OCI-LY7 (cell line): Measurements from ENCODE around the gene OST4. TPM values are rescaled to one million over a fixed set of nuclear protein-coding genes. Genes with fewer than 3 reads are reported as not detected.

Experiments used
- BruUV-seq: library from RNA; stranded (reverse); fragments of 400-500 nt; replicated peaks from 2 replicates; lab custom pipeline; 2021; lab: Mats Ljungman, UMichigan
- CTCF ChIA-PET: fragments of 300-600 bp; sonication (Branson Sonifier 250); formaldehyde crosslinking; loops from one replicate; lab custom pipeline; 2022; ENCODE audit warnings: antibody characterized with exemption; ENCODE audit not compliant: unreplicated experiment; lab: Charles Lee
- POLR2A ChIA-PET: fragments of 300-600 bp; sonication (Branson Sonifier 250); formaldehyde crosslinking; loops from one replicate; lab custom pipeline; 2022; ENCODE audit warnings: antibody characterized with exemption; lab: Charles Lee
- DNase-seq: peaks from one replicate; pipeline ENCODE4 v3.0.0-alpha.2; 2015; ENCODE audit warnings: low spot score
- H2AFZ ChIP-seq: fragments of 200-600 bp; sonication (generic), shearing (Covaris generic); 2 replicates; pipeline ENCODE4 v1.6.1; 2014; ENCODE audit warnings: mild to moderate bottlenecking, antibody characterized with exemption, low read length, moderate library complexity
- H3K27ac ChIP-seq: fragments of 200-600 bp; sonication (generic); 2 replicates; pipeline ENCODE4 v1.5.1; 2014; ENCODE audit warnings: mixed run types, low read depth, mild to moderate bottlenecking, moderate library complexity, low read length, inconsistent platforms; ENCODE audit not compliant: poor library complexity, severe bottlenecking
- H3K36me3 ChIP-seq: fragments of 200-600 bp; sonication (generic); 2 replicates; pipeline ENCODE4 v1.6.1; 2014; ENCODE audit warnings: mild to moderate bottlenecking, antibody characterized with exemption, low read length, moderate library complexity, mixed read lengths; ENCODE audit not compliant: insufficient read depth
- H3K4me1 ChIP-seq: fragments of 200-600 bp; sonication (generic); 2 replicates; pipeline ENCODE4 v1.5.1; 2014; ENCODE audit warnings: mild to moderate bottlenecking, low read length; ENCODE audit not compliant: insufficient read depth, poor library complexity, severe bottlenecking
- H3K4me2 ChIP-seq: fragments of 200-600 bp; sonication (generic); 2 replicates; pipeline ENCODE4 v1.6.1; 2014; ENCODE audit warnings: mild to moderate bottlenecking, low read length
- H3K4me3 ChIP-seq: fragments of 200-600 bp; sonication (generic); 2 replicates; pipeline ENCODE4 v1.5.1; 2014; ENCODE audit warnings: mild to moderate bottlenecking, low read depth, low read length; ENCODE audit not compliant: poor library complexity, severe bottlenecking
- H3K79me2 ChIP-seq: fragments of 200-600 bp; sonication (generic); 2 replicates; pipeline ENCODE4 v1.6.1; 2016; ENCODE audit warnings: low read depth, mild to moderate bottlenecking, low read length, moderate library complexity, mixed read lengths; ENCODE audit not compliant: insufficient read depth
- H3K9me2 ChIP-seq: fragments of 200-600 bp; sonication (generic); 2 replicates; pipeline ENCODE4 v1.6.1; 2016; ENCODE audit warnings: mild to moderate bottlenecking, low read length, mixed read lengths; ENCODE audit not compliant: insufficient read depth
- H3K9me3 ChIP-seq: fragments of 200-600 bp; sonication (generic); 2 replicates; pipeline ENCODE4 v1.6.1; 2014; ENCODE audit warnings: mild to moderate bottlenecking, mixed run types, low read length, mixed read lengths
- H4K20me1 ChIP-seq: fragments of 200-600 bp; sonication (generic); 2 replicates; pipeline ENCODE4 v1.6.1; 2014; ENCODE audit warnings: mild to moderate bottlenecking, antibody characterized with exemption, low read length, moderate library complexity, mixed read lengths; ENCODE audit not compliant: insufficient read depth
- EZH2phosphoT487 ChIP-seq: fragments of 200-600 bp; sonication (generic); IDR thresholded peaks from 2 replicates; pipeline ENCODE4 v1.6.1; 2018; ENCODE audit warnings: low read depth, borderline replicate concordance, mild to moderate bottlenecking, mixed run types, antibody characterized with exemption, low read length, moderate library complexity, mixed read lengths
- intact Hi-C: fragments of 100-400 bp; cut with micrococcal nuclease; formaldehyde crosslinking; loops from one replicate; pipeline ENCODE4 v1.10.0; 2022; ENCODE audit not compliant: unreplicated experiment
- total RNA-seq, 2 experiments: library from RNA; depleted of rRNA in 1 of 2; stranded (reverse); fragments of >200 nt in 1 of 2; shearing (Covaris generic) in 1 of 2; gene quantifications; 2 replicates each; pipeline ENCODE4 v1.2.3, GENCODE V29; 2014 to 2022
- TF ChIP-seq, protein P1 (sequence below): fragments of 200-600 bp; sonication (generic); conservative IDR thresholded peaks from 2 replicates; pipeline ENCODE4 v1.5.1; 2014; ENCODE audit warnings: mild to moderate bottlenecking, antibody characterized with exemption, low read length, moderate library complexity, mixed read lengths

Gene OST4
- total RNA-seq, 2 experiments from 2014 or later = 214 to 267 TPM

DNA sequence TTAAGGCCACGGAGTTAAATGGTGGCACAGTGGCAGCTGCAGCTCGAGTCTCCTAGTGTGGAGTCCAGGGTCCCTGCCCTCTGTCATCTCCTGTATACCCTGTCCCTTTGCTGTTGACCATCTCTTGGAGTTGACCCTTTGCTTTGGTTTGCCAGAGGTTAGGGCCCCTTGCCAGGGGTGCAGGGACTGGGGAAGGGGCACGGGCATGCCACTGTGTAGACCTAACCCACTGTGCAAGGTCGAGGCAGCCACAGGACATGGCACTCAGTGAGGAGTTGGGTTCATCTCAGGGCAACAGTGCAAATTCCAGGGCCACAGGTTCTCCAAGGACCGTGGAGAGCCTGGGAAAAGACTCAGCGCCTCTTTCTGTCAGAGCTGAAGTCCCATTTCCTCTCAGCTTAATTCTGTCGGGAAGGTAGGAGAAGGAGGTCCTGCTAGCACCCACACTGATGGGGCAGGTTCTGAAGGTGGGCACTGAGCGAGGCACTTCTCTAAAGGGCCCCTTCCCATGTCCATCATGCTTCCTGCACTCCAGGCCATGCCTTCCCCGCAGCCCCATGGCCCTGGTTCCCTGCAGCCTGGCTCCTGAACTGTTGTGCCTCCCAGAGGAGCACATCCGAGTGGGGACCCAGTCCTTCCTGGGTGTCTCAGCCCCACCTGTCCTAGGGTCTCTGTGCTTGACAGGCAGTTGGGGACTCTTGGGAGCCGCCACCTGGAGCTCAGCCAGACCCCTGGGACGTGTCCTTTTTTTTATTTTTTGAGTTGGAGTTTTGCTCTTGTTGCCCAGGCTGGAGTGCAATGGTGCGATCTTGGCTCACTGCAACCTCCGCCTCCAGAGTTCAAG is 17.9 kb upstream of the OST4 start:
- TF ChIP-seq EZH2phosphoT487 = no peak
- TF ChIP-seq, protein P1, sequence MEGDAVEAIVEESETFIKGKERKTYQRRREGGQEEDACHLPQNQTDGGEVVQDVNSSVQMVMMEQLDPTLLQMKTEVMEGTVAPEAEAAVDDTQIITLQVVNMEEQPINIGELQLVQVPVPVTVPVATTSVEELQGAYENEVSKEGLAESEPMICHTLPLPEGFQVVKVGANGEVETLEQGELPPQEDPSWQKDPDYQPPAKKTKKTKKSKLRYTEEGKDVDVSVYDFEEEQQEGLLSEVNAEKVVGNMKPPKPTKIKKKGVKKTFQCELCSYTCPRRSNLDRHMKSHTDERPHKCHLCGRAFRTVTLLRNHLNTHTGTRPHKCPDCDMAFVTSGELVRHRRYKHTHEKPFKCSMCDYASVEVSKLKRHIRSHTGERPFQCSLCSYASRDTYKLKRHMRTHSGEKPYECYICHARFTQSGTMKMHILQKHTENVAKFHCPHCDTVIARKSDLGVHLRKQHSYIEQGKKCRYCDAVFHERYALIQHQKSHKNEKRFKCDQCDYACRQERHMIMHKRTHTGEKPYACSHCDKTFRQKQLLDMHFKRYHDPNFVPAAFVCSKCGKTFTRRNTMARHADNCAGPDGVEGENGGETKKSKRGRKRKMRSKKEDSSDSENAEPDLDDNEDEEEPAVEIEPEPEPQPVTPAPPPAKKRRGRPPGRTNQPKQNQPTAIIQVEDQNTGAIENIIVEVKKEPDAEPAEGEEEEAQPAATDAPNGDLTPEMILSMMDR = no peak
- no TSS peak for BruUV-seq
- intact Hi-C loops = no loop called here
- Histone ChIP-seq H4K20me1 (no peaks in the 10 kb centered on the region), H2AFZ (no peak overlapping the region), H3K27ac (no peak overlapping the region), H3K9me3 (no peaks in the 10 kb centered on the region), H3K36me3 (no peaks in the 10 kb centered on the region), H3K79me2 (no peaks in the 10 kb centered on the region), H3K4me2 (peak overlapping the region; percentile 99), H3K9me2 (no peaks in the 10 kb centered on the region), H3K4me3 (peak overlapping the region; percentile 73), H3K4me1 (peaks cover 35% of the 10 kb centered on the region)
- POLR2A ChIA-PET = no interaction called here
- CTCF ChIA-PET = interaction anchor here (0.6 to 0.8 kb wide), 2 partner anchors 212 to 214 kb away, joined by 3 read pairs; no protein-coding TSS in a partner anchor
- no peak for DNase-seq

DNA sequence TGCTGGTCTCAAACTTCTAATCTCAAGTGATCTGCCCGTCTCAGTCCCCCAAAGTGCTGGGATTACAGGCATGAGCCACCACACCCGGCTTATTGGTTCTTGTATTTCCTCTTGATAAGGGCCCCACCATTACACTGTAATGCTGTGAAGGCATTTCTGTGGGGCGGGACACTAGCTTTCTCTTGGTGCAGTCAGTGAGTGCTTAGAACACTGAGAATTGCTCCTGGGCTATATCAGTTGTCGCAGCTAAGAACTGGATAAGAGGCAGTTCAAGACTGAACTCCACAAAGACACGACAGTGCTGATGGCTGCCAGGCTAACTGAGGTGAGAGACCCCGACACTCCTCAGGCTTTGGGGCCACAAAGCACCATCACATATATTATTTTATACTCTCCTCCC is 17.2 kb upstream of the OST4 start:
- TF ChIP-seq, protein P1 = no peak
- no peak for TF ChIP-seq EZH2phosphoT487
- Histone ChIP-seq H3K9me2 (no peaks in the 10 kb centered on the region), H3K27ac (no peak overlapping the region), H3K36me3 (no peaks in the 10 kb centered on the region), H3K4me2 (peak overlapping the region; percentile 99), H3K4me1 (peaks cover 35% of the 10 kb centered on the region), H4K20me1 (no peaks in the 10 kb centered on the region), H3K4me3 (peak overlapping the region; percentile 73), H3K9me3 (no peaks in the 10 kb centered on the region), H3K79me2 (no peaks in the 10 kb centered on the region), H2AFZ (no peak overlapping the region)
- ChIA-PET POLR2A (interaction anchor here (0.6 to 1.5 kb wide), 3 partner anchors 184 to 340 kb away, joined by 3 to 5 read pairs (median 4); no protein-coding TSS in a partner anchor), CTCF (interaction anchor here (0.6 to 0.8 kb wide), 2 partner anchors 213 to 214 kb away, joined by 3 read pairs; no protein-coding TSS in a partner anchor)
- BruUV-seq = no TSS peak
- intact Hi-C loops = no loop called here
- DNase-seq = no peak
